ENCODE measurements around the gene SLC35G4. TPM values are rescaled to one million over a fixed set of nuclear protein-coding genes. Genes with fewer than 3 reads are reported as not detected.

The SLC35G4 gene
- polyA plus RNA-seq, 1 of the 3 experiments (the other 2 are of a cell fraction), result not detected

- TF ChIP-seq TEAD4 (IDR thresholded peaks at IDR 0.05; ENCODE audit: borderline replicate concordance, insufficient read depth) (no peak), FOSL2 (IDR thresholded peaks at IDR 0.05; ENCODE audit: borderline replicate concordance, low read depth) (no peak), MXI1 (IDR thresholded peaks at IDR 0.05; ENCODE audit: low read depth, low read length) (no peak)
Measured at GRCh38 chr18:11655606-11655932, 46.2 kb downstream of the SLC35G4 start (continued).

GRCh38 chr18:11657152-11657551 is 47.8 kb downstream of the SLC35G4 start:
- Histone ChIP-seq H3K36me3 (replicated peaks in 1 of 2; ENCODE audit: control insufficient read depth in 1 of 2, insufficient read depth in 2 of 2, low read length in 1 of 2) (no peaks in the 10 kb centered on the region), H3K9ac (no peak overlapping the region), H3K27me3 (ENCODE audit: insufficient read depth) (peaks cover 61% of the 10 kb centered on the region), H2AFZ (ENCODE audit: low read depth) (no peak overlapping the region), H3F3A (replicated peaks; ENCODE audit: insufficient read depth) (no peaks in the 10 kb centered on the region), H3K9me3 (no peaks in the 10 kb centered on the region), H3K4me2 (no peak overlapping the region), H3K27ac (ENCODE audit: low read depth in 2 of 2, low read length in 1 of 2) (no peak overlapping the region), H3K4me1 (ENCODE audit: control insufficient read depth in 1 of 2, insufficient read depth in 2 of 2, low read depth in 1 of 2, low read length in 1 of 2) (no peaks in the 10 kb centered on the region), H3K79me2 (ENCODE audit: insufficient read depth) (no peaks in the 10 kb centered on the region), H4K20me1 (ENCODE audit: insufficient read depth) (no peaks in the 10 kb centered on the region), H3K4me3 (ENCODE audit: low read depth in 2 of 2, low read length in 1 of 2) (no peak overlapping the region), H3K9me2 (no peaks in the 10 kb centered on the region)
- no peak for DNase-seq
- CTCF ChIA-PET, result no interaction called here
- 17% methylated on average over 9 of the region's 9 CpGs for WGBS (ENCODE audit: low lambda C conversion rate)
- POLR2A ChIA-PET, result no interaction called here
- TF ChIP-seq EZH2phosphoT487 (IDR thresholded peaks at IDR 0.05; ENCODE audit: borderline replicate concordance, low read depth), result no peak
- TF ChIP-seq, protein P1, sequence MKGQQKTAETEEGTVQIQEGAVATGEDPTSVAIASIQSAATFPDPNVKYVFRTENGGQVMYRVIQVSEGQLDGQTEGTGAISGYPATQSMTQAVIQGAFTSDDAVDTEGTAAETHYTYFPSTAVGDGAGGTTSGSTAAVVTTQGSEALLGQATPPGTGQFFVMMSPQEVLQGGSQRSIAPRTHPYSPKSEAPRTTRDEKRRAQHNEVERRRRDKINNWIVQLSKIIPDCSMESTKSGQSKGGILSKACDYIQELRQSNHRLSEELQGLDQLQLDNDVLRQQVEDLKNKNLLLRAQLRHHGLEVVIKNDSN (IDR thresholded peaks at IDR 0.05; ENCODE audit: borderline replicate concordance, low read depth), result no peak
- TF ChIP-seq, protein P2, sequence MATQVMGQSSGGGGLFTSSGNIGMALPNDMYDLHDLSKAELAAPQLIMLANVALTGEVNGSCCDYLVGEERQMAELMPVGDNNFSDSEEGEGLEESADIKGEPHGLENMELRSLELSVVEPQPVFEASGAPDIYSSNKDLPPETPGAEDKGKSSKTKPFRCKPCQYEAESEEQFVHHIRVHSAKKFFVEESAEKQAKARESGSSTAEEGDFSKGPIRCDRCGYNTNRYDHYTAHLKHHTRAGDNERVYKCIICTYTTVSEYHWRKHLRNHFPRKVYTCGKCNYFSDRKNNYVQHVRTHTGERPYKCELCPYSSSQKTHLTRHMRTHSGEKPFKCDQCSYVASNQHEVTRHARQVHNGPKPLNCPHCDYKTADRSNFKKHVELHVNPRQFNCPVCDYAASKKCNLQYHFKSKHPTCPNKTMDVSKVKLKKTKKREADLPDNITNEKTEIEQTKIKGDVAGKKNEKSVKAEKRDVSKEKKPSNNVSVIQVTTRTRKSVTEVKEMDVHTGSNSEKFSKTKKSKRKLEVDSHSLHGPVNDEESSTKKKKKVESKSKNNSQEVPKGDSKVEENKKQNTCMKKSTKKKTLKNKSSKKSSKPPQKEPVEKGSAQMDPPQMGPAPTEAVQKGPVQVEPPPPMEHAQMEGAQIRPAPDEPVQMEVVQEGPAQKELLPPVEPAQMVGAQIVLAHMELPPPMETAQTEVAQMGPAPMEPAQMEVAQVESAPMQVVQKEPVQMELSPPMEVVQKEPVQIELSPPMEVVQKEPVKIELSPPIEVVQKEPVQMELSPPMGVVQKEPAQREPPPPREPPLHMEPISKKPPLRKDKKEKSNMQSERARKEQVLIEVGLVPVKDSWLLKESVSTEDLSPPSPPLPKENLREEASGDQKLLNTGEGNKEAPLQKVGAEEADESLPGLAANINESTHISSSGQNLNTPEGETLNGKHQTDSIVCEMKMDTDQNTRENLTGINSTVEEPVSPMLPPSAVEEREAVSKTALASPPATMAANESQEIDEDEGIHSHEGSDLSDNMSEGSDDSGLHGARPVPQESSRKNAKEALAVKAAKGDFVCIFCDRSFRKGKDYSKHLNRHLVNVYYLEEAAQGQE (IDR thresholded peaks at IDR 0.05; ENCODE audit: low read depth, low read length), result no peak
- TF ChIP-seq YY1 (IDR thresholded peaks at IDR 0.05; ENCODE audit: low read depth), result no peak
- TF ChIP-seq, protein P3, sequence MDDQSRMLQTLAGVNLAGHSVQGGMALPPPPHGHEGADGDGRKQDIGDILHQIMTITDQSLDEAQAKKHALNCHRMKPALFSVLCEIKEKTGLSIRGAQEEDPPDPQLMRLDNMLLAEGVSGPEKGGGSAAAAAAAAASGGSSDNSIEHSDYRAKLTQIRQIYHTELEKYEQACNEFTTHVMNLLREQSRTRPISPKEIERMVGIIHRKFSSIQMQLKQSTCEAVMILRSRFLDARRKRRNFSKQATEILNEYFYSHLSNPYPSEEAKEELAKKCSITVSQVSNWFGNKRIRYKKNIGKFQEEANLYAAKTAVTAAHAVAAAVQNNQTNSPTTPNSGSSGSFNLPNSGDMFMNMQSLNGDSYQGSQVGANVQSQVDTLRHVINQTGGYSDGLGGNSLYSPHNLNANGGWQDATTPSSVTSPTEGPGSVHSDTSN (IDR thresholded peaks at IDR 0.05), result no peak
- TF ChIP-seq, protein P4, sequence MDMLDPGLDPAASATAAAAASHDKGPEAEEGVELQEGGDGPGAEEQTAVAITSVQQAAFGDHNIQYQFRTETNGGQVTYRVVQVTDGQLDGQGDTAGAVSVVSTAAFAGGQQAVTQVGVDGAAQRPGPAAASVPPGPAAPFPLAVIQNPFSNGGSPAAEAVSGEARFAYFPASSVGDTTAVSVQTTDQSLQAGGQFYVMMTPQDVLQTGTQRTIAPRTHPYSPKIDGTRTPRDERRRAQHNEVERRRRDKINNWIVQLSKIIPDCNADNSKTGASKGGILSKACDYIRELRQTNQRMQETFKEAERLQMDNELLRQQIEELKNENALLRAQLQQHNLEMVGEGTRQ (IDR thresholded peaks at IDR 0.05; ENCODE audit: borderline replicate concordance, low read depth, low read length), result no peak

Data from SK-N-SH (cell line).